ENCODE results near the gene ZFP91. TPM values are rescaled to one million over a fixed set of nuclear protein-coding genes. Genes with fewer than 3 reads are reported as not detected.

Gene ZFP91
- total and polyA plus RNA-seq, 2 donors (not counting 3 experiments of a cell fraction or from before 2014, with no cell fraction given): 20.2 to 52.0 TPM

GRCh38 chr11:58594826-58595225 is 16.0 kb downstream of the ZFP91 start:
- Histone ChIP-seq H3K9me3 (replicated peaks; ENCODE audit: control insufficient read depth, insufficient read depth, low read length) (no peaks in the 10 kb centered on the region), H3K9me1 (replicated peaks; ENCODE audit: control insufficient read depth, extremely low read depth, insufficient read depth, low read length) (no peaks in the 10 kb centered on the region), H3K9ac (replicated peaks; ENCODE audit: extremely low read depth, insufficient read depth, low read length) (no peak overlapping the region), H4K20me1 (replicated peaks; ENCODE audit: control insufficient read depth, extremely low read depth, insufficient read depth, low read length) (peaks cover 2% of the 10 kb centered on the region), H3K4me2 (ENCODE audit: insufficient read depth, low read length) (no peak overlapping the region), H3K4me1 (ENCODE audit: control insufficient read depth, extremely low read depth, insufficient read depth, low read length) (no peaks in the 10 kb centered on the region), H3K27ac (ENCODE audit: insufficient read depth, low read depth, low read length) (no peak overlapping the region), H3K27me3 (ENCODE audit: control insufficient read depth in 2 of 2, insufficient read depth in 2 of 2, low read length in 2 of 2) (no peaks in the 10 kb centered on the region), H3K4me3 (replicated peaks in 1 of 3; ENCODE audit: insufficient read depth in 1 of 3, low read depth in 1 of 3, low read length in 3 of 3) (no peak overlapping the region), H3K79me2 (ENCODE audit: control insufficient read depth, insufficient read depth, low read length) (peaks cover 91% of the 10 kb centered on the region), H3K36me3 (ENCODE audit: control insufficient read depth in 2 of 2, extremely low read depth in 1 of 2, insufficient read depth in 2 of 2, low read length in 2 of 2) (peaks cover 0 to 4% of the 10 kb centered on the region in 2 experiments), H2AFZ (ENCODE audit: low read depth, low read length) (no peak overlapping the region)
- no peak for FAIRE-seq
- dilution Hi-C loops (cut with MboI; ENCODE audit: extremely low pct_ligation_motif_present, low sequenced_read_pairs): no loop called here
- POLR2A ChIA-PET: no interaction called here
- intact Hi-C loops (cut with micrococcal nuclease): no loop called here
- BruUV-seq (replicated peaks): no TSS peak
- CTCF ChIA-PET: interaction anchor here (1.8 kb wide), 2 partner anchors 10 to 27 kb away, joined by 4 to 7 read pairs; no protein-coding TSS in a partner anchor
- TF ChIP-seq JUN (IDR thresholded peaks at IDR 0.05; ENCODE audit: borderline replicate concordance, insufficient read depth, insufficient read length, low read depth) (no peak), MYC (IDR thresholded peaks at IDR 0.05; ENCODE audit: low read depth, low read length) (no peak), POLR2A (IDR thresholded peaks at IDR 0.05; ENCODE audit: low read depth, low read length) (no peak)
- no peak for DNase-seq (ENCODE audit: low read depth, low spot score)

- intact Hi-C loops (cut with micrococcal nuclease): no loop called here
- FAIRE-seq: no peak
Observed at GRCh38 chr11:58596621-58597020, 17.8 kb downstream of the ZFP91 start.

More at GRCh38 chr11:58596621-58597020, 17.8 kb downstream of the ZFP91 start:
- Histone ChIP-seq H4K20me1 (replicated peaks; ENCODE audit: control insufficient read depth, extremely low read depth, insufficient read depth, low read length) (peaks cover 2% of the 10 kb centered on the region), H3K27ac (ENCODE audit: insufficient read depth, low read depth, low read length) (no peak overlapping the region), H3K36me3 (ENCODE audit: control insufficient read depth in 2 of 2, extremely low read depth in 1 of 2, insufficient read depth in 2 of 2, low read length in 2 of 2) (peaks cover 0 to 4% of the 10 kb centered on the region in 2 experiments), H3K4me2 (ENCODE audit: insufficient read depth, low read length) (no peak overlapping the region), H3K4me3 (replicated peaks in 1 of 3; ENCODE audit: insufficient read depth in 1 of 3, low read depth in 1 of 3, low read length in 3 of 3) (no peak overlapping the region), H3K9ac (replicated peaks; ENCODE audit: extremely low read depth, insufficient read depth, low read length) (no peak overlapping the region), H3K79me2 (ENCODE audit: control insufficient read depth, insufficient read depth, low read length) (peaks cover 92% of the 10 kb centered on the region), H2AFZ (ENCODE audit: low read depth, low read length) (no peak overlapping the region), H3K27me3 (ENCODE audit: control insufficient read depth in 2 of 2, insufficient read depth in 2 of 2, low read length in 2 of 2) (no peaks in the 10 kb centered on the region), H3K4me1 (ENCODE audit: control insufficient read depth, extremely low read depth, insufficient read depth, low read length) (no peaks in the 10 kb centered on the region), H3K9me3 (replicated peaks; ENCODE audit: control insufficient read depth, insufficient read depth, low read length) (no peaks in the 10 kb centered on the region), H3K9me1 (replicated peaks; ENCODE audit: control insufficient read depth, extremely low read depth, insufficient read depth, low read length) (no peaks in the 10 kb centered on the region)
- no TSS peak for BruUV-seq (replicated peaks)
- POLR2A ChIA-PET: no interaction called here
- TF ChIP-seq GATA2 (IDR thresholded peaks at IDR 0.05; ENCODE audit: insufficient read depth, insufficient read length, low read depth, low read length): no peak
- no peak for TF ChIP-seq MYC (IDR thresholded peaks at IDR 0.05; ENCODE audit: low read depth, low read length)
- TF ChIP-seq JUN (IDR thresholded peaks at IDR 0.05; ENCODE audit: borderline replicate concordance, insufficient read depth, insufficient read length, low read depth): no peak
- TF ChIP-seq FOS (IDR thresholded peaks at IDR 0.05; ENCODE audit: borderline replicate concordance, insufficient read depth, low read length): no peak
- no peak for TF ChIP-seq EZH2 (IDR thresholded peaks at IDR 0.05; ENCODE audit: borderline replicate concordance, low read depth, low read length, severe bottlenecking)
- no peak for TF ChIP-seq MAX (IDR thresholded peaks at IDR 0.05; ENCODE audit: insufficient read depth, insufficient read length)
- TF ChIP-seq POLR2AphosphoS5 (IDR thresholded peaks at IDR 0.05; ENCODE audit: insufficient read depth, low read depth, low read length): no peak
- TF ChIP-seq, protein P1, sequence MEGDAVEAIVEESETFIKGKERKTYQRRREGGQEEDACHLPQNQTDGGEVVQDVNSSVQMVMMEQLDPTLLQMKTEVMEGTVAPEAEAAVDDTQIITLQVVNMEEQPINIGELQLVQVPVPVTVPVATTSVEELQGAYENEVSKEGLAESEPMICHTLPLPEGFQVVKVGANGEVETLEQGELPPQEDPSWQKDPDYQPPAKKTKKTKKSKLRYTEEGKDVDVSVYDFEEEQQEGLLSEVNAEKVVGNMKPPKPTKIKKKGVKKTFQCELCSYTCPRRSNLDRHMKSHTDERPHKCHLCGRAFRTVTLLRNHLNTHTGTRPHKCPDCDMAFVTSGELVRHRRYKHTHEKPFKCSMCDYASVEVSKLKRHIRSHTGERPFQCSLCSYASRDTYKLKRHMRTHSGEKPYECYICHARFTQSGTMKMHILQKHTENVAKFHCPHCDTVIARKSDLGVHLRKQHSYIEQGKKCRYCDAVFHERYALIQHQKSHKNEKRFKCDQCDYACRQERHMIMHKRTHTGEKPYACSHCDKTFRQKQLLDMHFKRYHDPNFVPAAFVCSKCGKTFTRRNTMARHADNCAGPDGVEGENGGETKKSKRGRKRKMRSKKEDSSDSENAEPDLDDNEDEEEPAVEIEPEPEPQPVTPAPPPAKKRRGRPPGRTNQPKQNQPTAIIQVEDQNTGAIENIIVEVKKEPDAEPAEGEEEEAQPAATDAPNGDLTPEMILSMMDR (IDR thresholded peaks at IDR 0.05; ENCODE audit: extremely low read depth in 1 of 2, insufficient read depth in 1 of 2, low read depth in 1 of 2, low read length in 2 of 2): no peak
- TF ChIP-seq POLR2A (IDR thresholded peaks at IDR 0.05; ENCODE audit: low read depth, low read length): no peak
- DNase-seq (ENCODE audit: low read depth, low spot score): no peak
- dilution Hi-C loops (cut with MboI; ENCODE audit: extremely low pct_ligation_motif_present, low sequenced_read_pairs): no loop called here
- CTCF ChIA-PET: interaction anchor here (1.8 to 2.7 kb wide), 2 partner anchors 8 to 28 kb away, joined by 4 to 11 read pairs; no protein-coding TSS in a partner anchor

Data from endothelial cell of umbilical vein (primary cell).